PFSK-1 (cell line): ENCODE measurements around the gene DGKG.

Source experiments
- POLR2AphosphoS5 ChIP-seq: IDR thresholded peaks from 2 replicates; pipeline ENCODE4 v1.6.1; 2012; ENCODE audit warnings: low read depth, mild to moderate bottlenecking, control low read depth, low read length, moderate library complexity
- TAF1 ChIP-seq: IDR thresholded peaks from 2 replicates; pipeline ENCODE4 v1.6.1; 2012; ENCODE audit warnings: low read length, control low read depth, borderline replicate concordance; ENCODE audit not compliant: insufficient read depth
- TF ChIP-seq, protein P1 (sequence below), 2 experiments: IDR thresholded peaks; 2 replicates each; pipeline versions ENCODE4 v1.6.1 to v1.8.0; 2011 to 2012; ENCODE audit warnings: low read depth in 2 of 2, low read length in 2 of 2, control low read depth in 1 of 2, inconsistent platforms in 1 of 2, mild to moderate bottlenecking in 1 of 2, moderate library complexity in 1 of 2; ENCODE audit not compliant: insufficient read depth in 1 of 2

DNA sequence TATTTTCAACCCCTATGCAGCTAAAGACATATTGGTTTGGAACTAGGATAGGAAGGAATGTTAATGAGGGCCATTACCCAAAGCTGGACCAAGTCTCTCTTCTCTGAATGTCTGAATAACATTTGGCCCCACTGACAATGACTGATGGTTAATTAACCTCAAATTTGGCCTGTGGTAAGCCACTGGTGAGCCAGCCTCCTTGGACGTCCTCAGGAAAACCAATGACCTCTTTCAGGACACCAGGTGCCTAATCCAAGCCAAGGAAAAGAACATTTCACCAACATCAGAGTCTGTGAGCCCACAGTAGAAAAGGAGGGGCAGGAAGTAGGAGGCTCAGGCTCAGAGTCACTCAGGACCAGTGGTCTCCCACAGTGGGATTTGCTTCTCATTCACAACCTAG is 196.7 kb downstream of the DGKG start:
- TF ChIP-seq POLR2AphosphoS5 (no peak), TAF1 (no peak)
- TF ChIP-seq, protein P1, sequence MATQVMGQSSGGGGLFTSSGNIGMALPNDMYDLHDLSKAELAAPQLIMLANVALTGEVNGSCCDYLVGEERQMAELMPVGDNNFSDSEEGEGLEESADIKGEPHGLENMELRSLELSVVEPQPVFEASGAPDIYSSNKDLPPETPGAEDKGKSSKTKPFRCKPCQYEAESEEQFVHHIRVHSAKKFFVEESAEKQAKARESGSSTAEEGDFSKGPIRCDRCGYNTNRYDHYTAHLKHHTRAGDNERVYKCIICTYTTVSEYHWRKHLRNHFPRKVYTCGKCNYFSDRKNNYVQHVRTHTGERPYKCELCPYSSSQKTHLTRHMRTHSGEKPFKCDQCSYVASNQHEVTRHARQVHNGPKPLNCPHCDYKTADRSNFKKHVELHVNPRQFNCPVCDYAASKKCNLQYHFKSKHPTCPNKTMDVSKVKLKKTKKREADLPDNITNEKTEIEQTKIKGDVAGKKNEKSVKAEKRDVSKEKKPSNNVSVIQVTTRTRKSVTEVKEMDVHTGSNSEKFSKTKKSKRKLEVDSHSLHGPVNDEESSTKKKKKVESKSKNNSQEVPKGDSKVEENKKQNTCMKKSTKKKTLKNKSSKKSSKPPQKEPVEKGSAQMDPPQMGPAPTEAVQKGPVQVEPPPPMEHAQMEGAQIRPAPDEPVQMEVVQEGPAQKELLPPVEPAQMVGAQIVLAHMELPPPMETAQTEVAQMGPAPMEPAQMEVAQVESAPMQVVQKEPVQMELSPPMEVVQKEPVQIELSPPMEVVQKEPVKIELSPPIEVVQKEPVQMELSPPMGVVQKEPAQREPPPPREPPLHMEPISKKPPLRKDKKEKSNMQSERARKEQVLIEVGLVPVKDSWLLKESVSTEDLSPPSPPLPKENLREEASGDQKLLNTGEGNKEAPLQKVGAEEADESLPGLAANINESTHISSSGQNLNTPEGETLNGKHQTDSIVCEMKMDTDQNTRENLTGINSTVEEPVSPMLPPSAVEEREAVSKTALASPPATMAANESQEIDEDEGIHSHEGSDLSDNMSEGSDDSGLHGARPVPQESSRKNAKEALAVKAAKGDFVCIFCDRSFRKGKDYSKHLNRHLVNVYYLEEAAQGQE (IDR thresholded peaks at IDR 0.05; ENCODE audit: insufficient read depth in 1 of 2, low read depth in 2 of 2, low read length in 2 of 2): no peak
